PC-3 (cell line): ENCODE data around the gene CD276. TPM values are rescaled to one million over a fixed set of nuclear protein-coding genes. Genes with fewer than 3 reads are reported as not detected.

Source experiments
- ATAC-seq: fragments of 200-7000 bp; cut with Tn5 transposase; 2 replicates; pipeline ENCODE4 v1.9.1; 2020; ENCODE audit warnings: mild to moderate bottlenecking, moderate library complexity
- BruUV-seq: library from RNA; stranded (reverse); fragments of 400-500 nt; replicated peaks from 2 replicates; lab custom pipeline; 2021; lab: Mats Ljungman, UMichigan
- CTCF ChIA-PET: fragments of 300-600 bp; sonication (Branson Sonifier 250); formaldehyde crosslinking; loops from one replicate; lab custom pipeline; 2022; ENCODE audit warnings: antibody characterized with exemption; lab: Charles Lee
- POLR2A ChIA-PET: fragments of 300-600 bp; sonication (Branson Sonifier 250); formaldehyde crosslinking; loops from one replicate; lab custom pipeline; 2022; ENCODE audit warnings: antibody characterized with exemption; ENCODE audit not compliant: unreplicated experiment; lab: Charles Lee
- DNase-seq: peaks from one replicate; pipeline ENCODE4 v3.0.0-alpha.2; 2015
- H2AFZ ChIP-seq: fragments of 300-600 bp; sonication (generic); 2 replicates; pipeline ENCODE4 v1.6.0; 2016; ENCODE audit warnings: antibody characterized with exemption, low read length
- H3F3A ChIP-seq: fragments of 300-600 bp; sonication (generic); one replicate; pipeline ENCODE4 v1.6.0; 2017; ENCODE audit warnings: antibody characterized with exemption, low read length, control low read depth, mild to moderate bottlenecking; ENCODE audit not compliant: unreplicated experiment
- H3K27ac ChIP-seq: fragments of 300-600 bp; sonication (generic); 2 replicates; pipeline ENCODE4 v1.5.1; 2016; ENCODE audit warnings: mild to moderate bottlenecking, low read length
- H3K27me3 ChIP-seq: fragments of 300-600 bp; sonication (generic); 2 replicates; pipeline ENCODE4 v1.6.1; 2016; ENCODE audit warnings: low read length, mixed read lengths
- H3K36me3 ChIP-seq: fragments of 300-600 bp; sonication (generic); 2 replicates; pipeline ENCODE4 v1.6.1; 2016; ENCODE audit warnings: low read depth, mixed run types, low read length, mixed read lengths
- H3K4me1 ChIP-seq: fragments of 300-600 bp; sonication (generic); 2 replicates; pipeline ENCODE4 v1.5.1; 2016; ENCODE audit warnings: low read length; ENCODE audit not compliant: insufficient read depth
- H3K4me2 ChIP-seq: fragments of 300-600 bp; sonication (generic); 2 replicates; pipeline ENCODE4 v1.6.0; 2016; ENCODE audit warnings: low read length
- H3K4me3 ChIP-seq: fragments of 300-600 bp; sonication (generic); 2 replicates; pipeline ENCODE4 v1.5.1; 2016; ENCODE audit warnings: mild to moderate bottlenecking, low read length, mixed read lengths
- H3K79me2 ChIP-seq: fragments of 300-600 bp; sonication (generic); 2 replicates; pipeline ENCODE4 v1.6.1; 2017; ENCODE audit warnings: low read length, mixed read lengths
- H3K9ac ChIP-seq: fragments of 300-600 bp; sonication (generic); 2 replicates; pipeline ENCODE4 v1.6.0; 2016; ENCODE audit warnings: mild to moderate bottlenecking, low read length
- H3K9me2 ChIP-seq: fragments of 300-600 bp; sonication (generic); replicated peaks from 2 replicates; pipeline ENCODE4 v1.6.1; 2016; ENCODE audit warnings: mixed run types, low read length, mixed read lengths
- H3K9me3 ChIP-seq: fragments of 300-600 bp; sonication (generic); 2 replicates; pipeline ENCODE4 v1.6.1; 2016; ENCODE audit warnings: low read length, mixed read lengths
- H4K20me1 ChIP-seq: fragments of 300-600 bp; sonication (generic); 2 replicates; pipeline ENCODE4 v1.6.1; 2016; ENCODE audit warnings: low read length, mixed read lengths
- CTCF ChIP-seq: fragments of 300-600 bp; sonication (generic); conservative IDR thresholded peaks from 2 replicates; pipeline ENCODE4 v1.5.1; 2017; ENCODE audit warnings: antibody characterized with exemption, low read depth, mild to moderate bottlenecking, low read length
- EZH2 ChIP-seq: fragments of 300-600 bp; sonication (generic); IDR thresholded peaks from one replicate; pipeline ENCODE4 v1.6.1; 2017; ENCODE audit warnings: antibody characterized with exemption, mild to moderate bottlenecking, low read length; ENCODE audit not compliant: unreplicated experiment
- EZH2phosphoT487 ChIP-seq: fragments of 300-600 bp; sonication (generic); IDR thresholded peaks from 2 replicates; pipeline ENCODE4 v1.6.1; 2018; ENCODE audit warnings: mild to moderate bottlenecking, antibody characterized with exemption, low read length, borderline replicate concordance
- intact Hi-C: fragments of 100-400 bp; cut with micrococcal nuclease; formaldehyde crosslinking; loops from 2 replicates; pipeline ENCODE4 v1.9.0; 2023
- total RNA-seq: library from RNA; depleted of rRNA; stranded (reverse); fragments of >200 nt; gene quantifications from 2 replicates; pipeline ENCODE4 v1.2.3, GENCODE V29; 2014

CD276 gene
- total RNA-seq, 1 experiment from 2014 or later: 85.3 TPM

DNA sequence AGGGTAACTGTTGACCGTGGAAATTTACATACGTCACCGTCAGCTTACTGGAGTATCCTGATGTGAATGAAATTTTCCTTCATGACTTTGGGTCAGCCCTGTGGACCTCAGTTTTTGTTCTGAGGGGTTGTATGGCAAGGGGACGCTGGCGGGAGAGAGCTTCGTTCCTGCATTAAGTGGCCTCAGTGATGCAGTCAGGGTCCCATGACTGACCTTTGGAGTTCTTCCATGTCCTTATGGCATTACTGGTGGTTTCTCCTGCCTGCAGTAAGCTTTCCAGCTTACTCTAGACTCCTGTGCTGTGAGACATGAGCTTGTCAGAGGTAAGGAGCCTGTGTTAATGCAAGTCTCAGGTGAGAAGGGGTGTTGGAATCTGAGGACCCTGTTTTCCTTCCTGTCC, 1.8 kb downstream of the CD276 start:
- TF ChIP-seq CTCF (no peak), EZH2 (no peak), EZH2phosphoT487 (no peak)
- peak overlapping the region; percentile 85 for H3K4me2 ChIP-seq
- H4K20me1 ChIP-seq: peaks cover 21% of the 10 kb centered on the region; the same call in 1 of the 2 replicates
- BruUV-seq: no TSS peak
- no peak for ATAC-seq
- ChIA-PET POLR2A (no interaction called here), CTCF (interaction anchor here (1.2 kb wide), 1 partner anchor 19 kb away, joined by 3 read pairs; no protein-coding TSS in a partner anchor)
- H3K36me3 ChIP-seq: no peaks in the 10 kb centered on the region
- peaks cover 68% of the 10 kb centered on the region for H3K4me1 ChIP-seq
- DNase-seq: no peak
- no peak overlapping the region for H2AFZ ChIP-seq
- H3K9ac ChIP-seq: peak overlapping the region; percentile 93; the same call in 1 of the 2 replicates
- H3K4me3 ChIP-seq: peak overlapping the region; percentile 93; the same call in 1 of the 2 replicates
- peak overlapping the region; percentile 60 for H3K27ac ChIP-seq
- peaks cover 66% of the 10 kb centered on the region for H3K79me2 ChIP-seq
- no peaks in the 10 kb centered on the region for H3K9me2 ChIP-seq
- no peaks in the 10 kb centered on the region for H3F3A ChIP-seq
- intact Hi-C loops: no loop called here
- H3K9me3 ChIP-seq: no peaks in the 10 kb centered on the region
- no peaks in the 10 kb centered on the region for H3K27me3 ChIP-seq

DNA sequence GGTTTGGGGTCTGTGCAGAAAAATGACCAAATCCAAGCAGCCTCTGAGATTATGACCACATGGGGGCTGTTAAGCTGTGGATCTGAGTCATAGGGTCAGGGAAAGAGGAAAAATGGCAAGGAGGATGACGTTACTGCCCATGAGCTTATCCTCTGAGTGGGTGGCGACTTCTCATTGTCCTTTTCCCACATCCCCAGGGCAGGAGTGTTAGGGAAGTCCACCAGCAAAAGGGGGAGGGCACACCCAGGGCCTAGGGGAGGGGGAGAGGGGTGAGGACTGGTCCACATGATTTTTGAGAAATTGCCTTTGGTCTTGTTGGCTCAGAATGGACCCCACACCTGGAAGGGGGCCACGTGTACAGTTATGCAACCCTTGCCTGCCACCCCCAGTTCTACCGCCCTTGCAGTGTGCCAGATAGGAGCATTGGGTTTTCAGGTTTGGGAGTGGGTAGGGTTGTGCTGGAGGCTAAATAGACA, 2.6 kb downstream of the CD276 start:
- peak; percentile 49 for DNase-seq
- peaks cover 68% of the 10 kb centered on the region for H3K4me1 ChIP-seq
- no TSS peak for BruUV-seq

More for the DNA sequence above, 2.6 kb downstream of the CD276 start:
- H3K79me2 ChIP-seq: peaks cover 75% of the 10 kb centered on the region
- H3K4me2 ChIP-seq: peak overlapping the region; percentile 85
- peak overlapping the region; percentile 60; the same call in 1 of the 2 replicates for H3K27ac ChIP-seq
- H3K4me3 ChIP-seq: peak overlapping the region; percentile 93; the same call in 1 of the 2 replicates
- no peaks in the 10 kb centered on the region for H3K9me3 ChIP-seq
- no peaks in the 10 kb centered on the region for H3F3A ChIP-seq
- no peak for ATAC-seq
- H4K20me1 ChIP-seq: peaks cover 27% of the 10 kb centered on the region; the same call in 1 of the 2 replicates
- no peak overlapping the region for H3K9ac ChIP-seq
- TF ChIP-seq EZH2phosphoT487 (no peak), CTCF (no peak), EZH2 (no peak)
- H3K36me3 ChIP-seq: no peaks in the 10 kb centered on the region
- intact Hi-C loops: no loop called here
- H2AFZ ChIP-seq: no peak overlapping the region
- ChIA-PET POLR2A (no interaction called here), CTCF (interaction anchor here (1.2 kb wide), 1 partner anchor 18 kb away, joined by 3 read pairs; no protein-coding TSS in a partner anchor)
- no peaks in the 10 kb centered on the region for H3K9me2 ChIP-seq
- H3K27me3 ChIP-seq: no peaks in the 10 kb centered on the region
